ENCODE measurements around the gene PITX3.
A peak's percentile ranks its signal among the peaks of the same experiment; 100 is the strongest.

PITX3 gene

GRCh38 chr10:102231357-102232318, 9.7 kb downstream of the PITX3 start:
- Histone ChIP-seq H3K79me2 (no peaks in the 10 kb centered on the region), H3K27ac (no peak overlapping the region), H3K4me3 (ENCODE audit: low read depth, low read length) (peak overlapping the region; percentile 31), H3K36me3 (ENCODE audit: control insufficient read depth, insufficient read depth, low read length) (no peaks in the 10 kb centered on the region), H2AFZ (peak overlapping the region; percentile 82), H3K4me1 (peaks cover 2% of the 10 kb centered on the region), H3K9me3 (ENCODE audit: control insufficient read depth, low read length) (no peaks in the 10 kb centered on the region), H3K27me3 (ENCODE audit: control insufficient read depth, insufficient read depth, low read length) (no peaks in the 10 kb centered on the region), H3K4me2 (ENCODE audit: low read length) (peak overlapping the region; percentile 69), H3K9ac (no peak overlapping the region)
- peak; percentile 60 for TF ChIP-seq CTCF (IDR thresholded peaks at IDR 0.05)

- peaks cover 6% of the 10 kb centered on the region for H3K4me1 ChIP-seq
- no peaks in the 10 kb centered on the region for H3K27me3 ChIP-seq (ENCODE audit: control insufficient read depth, insufficient read depth, low read length)
- no peaks in the 10 kb centered on the region for H3K36me3 ChIP-seq (ENCODE audit: control insufficient read depth, insufficient read depth, low read length)
- H3K9me3 ChIP-seq (ENCODE audit: control insufficient read depth, low read length), result no peaks in the 10 kb centered on the region
- H2AFZ ChIP-seq, result peak overlapping the region; percentile 82
- H3K27ac ChIP-seq, result no peak overlapping the region
- H3K79me2 ChIP-seq, result no peaks in the 10 kb centered on the region
- peak overlapping the region; percentile 31 for H3K4me3 ChIP-seq (ENCODE audit: low read depth, low read length)
- H3K9ac ChIP-seq, result no peak overlapping the region
- peak; percentile 24 for TF ChIP-seq CTCF (IDR thresholded peaks at IDR 0.05)
- H3K4me2 ChIP-seq (ENCODE audit: low read length), result peak overlapping the region; percentile 69
These were observed 10.4 kb downstream of the PITX3 start for GRCh38 chr10:102230861-102231356.

GRCh38 chr10:102230264-102230860, 10.9 kb downstream of the PITX3 start:
- TF ChIP-seq CTCF (IDR thresholded peaks at IDR 0.05), result no peak

GRCh38 chr10:102229810-102230263, 11.5 kb downstream of the PITX3 start:
- Histone ChIP-seq H3K27me3 (ENCODE audit: control insufficient read depth, insufficient read depth, low read length) (no peaks in the 10 kb centered on the region), H3K4me1 (peaks cover 8% of the 10 kb centered on the region), H3K79me2 (no peaks in the 10 kb centered on the region), H3K27ac (no peak overlapping the region), H3K4me2 (ENCODE audit: low read length) (peak overlapping the region; percentile 69), H3K9ac (no peak overlapping the region), H3K4me3 (ENCODE audit: low read depth, low read length) (peak overlapping the region; percentile 31), H3K9me3 (ENCODE audit: control insufficient read depth, low read length) (no peaks in the 10 kb centered on the region), H3K36me3 (ENCODE audit: control insufficient read depth, insufficient read depth, low read length) (no peaks in the 10 kb centered on the region), H2AFZ (peak overlapping the region; percentile 82)
- peak; percentile 95 for TF ChIP-seq CTCF (IDR thresholded peaks at IDR 0.05)

More at GRCh38 chr10:102230264-102230860, 10.9 kb downstream of the PITX3 start:
- Histone ChIP-seq H3K4me1 (peaks cover 8% of the 10 kb centered on the region), H3K27ac (no peak overlapping the region), H3K36me3 (ENCODE audit: control insufficient read depth, insufficient read depth, low read length) (no peaks in the 10 kb centered on the region), H3K4me2 (ENCODE audit: low read length) (peak overlapping the region; percentile 69), H3K9ac (no peak overlapping the region), H3K4me3 (ENCODE audit: low read depth, low read length) (peak overlapping the region; percentile 31), H2AFZ (peak overlapping the region; percentile 82), H3K9me3 (ENCODE audit: control insufficient read depth, low read length) (no peaks in the 10 kb centered on the region), H3K27me3 (ENCODE audit: control insufficient read depth, insufficient read depth, low read length) (no peaks in the 10 kb centered on the region), H3K79me2 (no peaks in the 10 kb centered on the region)

Data from parathyroid adenoma (tissue), 2 donors.